ENCODE data around the gene TRRAP. TPM values are rescaled to one million over a fixed set of nuclear protein-coding genes. Genes with fewer than 3 reads are reported as not detected.

Gene TRRAP
- total RNA-seq, 1 experiment from 2014 or later = 26.1 TPM

- no peak overlapping the region for H3K9ac ChIP-seq (ENCODE audit: low read length)
- no peak for DNase-seq
- no peak overlapping the region for H3K4me3 ChIP-seq (ENCODE audit: low read length)
- H3K79me2 ChIP-seq (ENCODE audit: low read length) = no peaks in the 10 kb centered on the region
- H3K4me2 ChIP-seq (ENCODE audit: low read depth, low read length, poor library complexity, severe bottlenecking) = no peak overlapping the region
- H2AFZ ChIP-seq (ENCODE audit: low read length) = no peak overlapping the region
- peaks cover 36% of the 10 kb centered on the region for H3K36me3 ChIP-seq (ENCODE audit: insufficient read depth, low read length)
- peaks cover 3% of the 10 kb centered on the region; the same call in 1 of the 2 replicates for H4K20me1 ChIP-seq (ENCODE audit: insufficient read depth, low read depth, low read length)
- H3K9me3 ChIP-seq (ENCODE audit: low read length) = no peaks in the 10 kb centered on the region
- no peaks in the 10 kb centered on the region for H3K9me2 ChIP-seq (replicated peaks; ENCODE audit: insufficient read depth, low read length)
- H3K27ac ChIP-seq (ENCODE audit: low read length) = no peak overlapping the region
- H3K4me1 ChIP-seq (ENCODE audit: low read length) = no peaks in the 10 kb centered on the region
- H3K27me3 ChIP-seq (ENCODE audit: low read length) = no peaks in the 10 kb centered on the region
These were observed 52.1 kb downstream of the TRRAP start for GRCh38 chr7:98930464-98930863.

GRCh38 chr7:98930921-98931320, 52.6 kb downstream of the TRRAP start:
- H3K4me1 ChIP-seq (ENCODE audit: low read length) = no peaks in the 10 kb centered on the region
- no peak overlapping the region for H3K27ac ChIP-seq (ENCODE audit: low read length)
- peaks cover 36% of the 10 kb centered on the region for H3K36me3 ChIP-seq (ENCODE audit: insufficient read depth, low read length)
- H2AFZ ChIP-seq (ENCODE audit: low read length) = no peak overlapping the region
- H3K79me2 ChIP-seq (ENCODE audit: low read length) = no peaks in the 10 kb centered on the region
- H3K27me3 ChIP-seq (ENCODE audit: low read length) = no peaks in the 10 kb centered on the region
- peaks cover 4% of the 10 kb centered on the region; the same call in 1 of the 2 replicates for H4K20me1 ChIP-seq (ENCODE audit: insufficient read depth, low read depth, low read length)
- H3K9me3 ChIP-seq (ENCODE audit: low read length) = no peaks in the 10 kb centered on the region
- no peaks in the 10 kb centered on the region for H3K9me2 ChIP-seq (replicated peaks; ENCODE audit: insufficient read depth, low read length)
- no peak for DNase-seq
- H3K9ac ChIP-seq (ENCODE audit: low read length) = no peak overlapping the region
- H3K4me3 ChIP-seq (ENCODE audit: low read length) = no peak overlapping the region
- no peak overlapping the region for H3K4me2 ChIP-seq (ENCODE audit: low read depth, low read length, poor library complexity, severe bottlenecking)

- Histone ChIP-seq H3K79me2 (ENCODE audit: low read length) (no peaks in the 10 kb centered on the region), H3K9me2 (replicated peaks; ENCODE audit: insufficient read depth, low read length) (no peaks in the 10 kb centered on the region), H3K27ac (ENCODE audit: low read length) (no peak overlapping the region), H3K9ac (ENCODE audit: low read length) (no peak overlapping the region), H3K36me3 (ENCODE audit: insufficient read depth, low read length) (peaks cover 46% of the 10 kb centered on the region), H3K4me3 (ENCODE audit: low read length) (no peak overlapping the region), H3K27me3 (ENCODE audit: low read length) (no peaks in the 10 kb centered on the region), H2AFZ (ENCODE audit: low read length) (no peak overlapping the region), H3K4me1 (ENCODE audit: low read length) (no peaks in the 10 kb centered on the region), H3K4me2 (ENCODE audit: low read depth, low read length, poor library complexity, severe bottlenecking) (no peak overlapping the region), H4K20me1 (ENCODE audit: insufficient read depth, low read depth, low read length) (peaks cover 4% of the 10 kb centered on the region; the same call in 1 of the 2 replicates), H3K9me3 (ENCODE audit: low read length) (no peaks in the 10 kb centered on the region)
- DNase-seq = no peak
These were observed 55.0 kb downstream of the TRRAP start for GRCh38 chr7:98933321-98933720.

- Histone ChIP-seq H3K79me2 (ENCODE audit: low read length) (no peaks in the 10 kb centered on the region), H3K4me3 (ENCODE audit: low read length) (no peak overlapping the region), H4K20me1 (ENCODE audit: insufficient read depth, low read depth, low read length) (peaks cover 4% of the 10 kb centered on the region; the same call in 1 of the 2 replicates), H3K36me3 (ENCODE audit: insufficient read depth, low read length) (peaks cover 56% of the 10 kb centered on the region), H3K27me3 (ENCODE audit: low read length) (no peaks in the 10 kb centered on the region), H3K27ac (ENCODE audit: low read length) (no peak overlapping the region), H3K9me2 (replicated peaks; ENCODE audit: insufficient read depth, low read length) (no peaks in the 10 kb centered on the region), H2AFZ (ENCODE audit: low read length) (no peak overlapping the region), H3K9me3 (ENCODE audit: low read length) (no peaks in the 10 kb centered on the region), H3K4me2 (ENCODE audit: low read depth, low read length, poor library complexity, severe bottlenecking) (no peak overlapping the region), H3K4me1 (ENCODE audit: low read length) (no peaks in the 10 kb centered on the region), H3K9ac (ENCODE audit: low read length) (no peak overlapping the region)
- no peak for DNase-seq
These were observed 55.9 kb downstream of the TRRAP start for GRCh38 chr7:98934267-98934666.

GRCh38 chr7:98935811-98936210, 57.5 kb downstream of the TRRAP start:
- Histone ChIP-seq H3K9me3 (ENCODE audit: low read length) (no peaks in the 10 kb centered on the region), H3K4me1 (ENCODE audit: low read length) (no peaks in the 10 kb centered on the region), H3K9ac (ENCODE audit: low read length) (no peak overlapping the region), H3K79me2 (ENCODE audit: low read length) (no peaks in the 10 kb centered on the region), H2AFZ (ENCODE audit: low read length) (no peak overlapping the region), H3K36me3 (ENCODE audit: insufficient read depth, low read length) (peaks cover 51% of the 10 kb centered on the region), H4K20me1 (ENCODE audit: insufficient read depth, low read depth, low read length) (peaks cover 4% of the 10 kb centered on the region; the same call in 1 of the 2 replicates), H3K4me3 (ENCODE audit: low read length) (no peak overlapping the region), H3K27ac (ENCODE audit: low read length) (no peak overlapping the region), H3K9me2 (replicated peaks; ENCODE audit: insufficient read depth, low read length) (no peaks in the 10 kb centered on the region), H3K27me3 (ENCODE audit: low read length) (no peaks in the 10 kb centered on the region), H3K4me2 (ENCODE audit: low read depth, low read length, poor library complexity, severe bottlenecking) (no peak overlapping the region)
- no peak for DNase-seq

DNA sequence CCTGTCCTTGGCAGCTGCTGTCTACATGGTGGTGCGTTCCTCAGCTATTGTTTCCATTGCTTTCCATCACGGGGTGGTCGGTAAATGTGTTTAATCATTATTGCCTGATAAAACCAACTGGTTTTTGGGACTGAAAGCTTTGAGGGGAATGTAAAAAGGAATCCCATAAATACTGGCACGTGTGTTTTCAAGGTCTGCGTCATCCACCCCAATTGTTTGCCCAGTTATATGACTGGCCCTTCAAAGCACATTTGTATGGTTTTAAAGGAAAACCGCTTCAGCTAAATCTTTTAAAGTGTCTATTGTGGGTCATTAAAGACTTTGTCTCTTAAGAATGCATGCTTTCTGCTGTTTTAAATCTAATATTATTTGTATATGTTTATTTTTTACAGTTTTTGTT, 65.0 kb downstream of the TRRAP start:
- H3K9me3 ChIP-seq (ENCODE audit: low read length) = no peaks in the 10 kb centered on the region
- no peak overlapping the region for H3K27ac ChIP-seq (ENCODE audit: low read length)
- H3K4me2 ChIP-seq (ENCODE audit: low read depth, low read length, poor library complexity, severe bottlenecking) = no peak overlapping the region
- peaks cover 49% of the 10 kb centered on the region for H3K36me3 ChIP-seq (ENCODE audit: insufficient read depth, low read length)
- no peaks in the 10 kb centered on the region for H3K4me1 ChIP-seq (ENCODE audit: low read length)
- H2AFZ ChIP-seq (ENCODE audit: low read length) = no peak overlapping the region
- H3K9ac ChIP-seq (ENCODE audit: low read length) = no peak overlapping the region
- no peaks in the 10 kb centered on the region for H3K27me3 ChIP-seq (ENCODE audit: low read length)
- H4K20me1 ChIP-seq (ENCODE audit: insufficient read depth, low read depth, low read length) = 0 out of 2 replicates have a peak, but pooled peaks cover 3% of the 10 kb centered on the region
- H3K4me3 ChIP-seq (ENCODE audit: low read length) = no peak overlapping the region
- peaks cover 41% of the 10 kb centered on the region for H3K79me2 ChIP-seq (ENCODE audit: low read length)
- no peak for DNase-seq
- H3K9me2 ChIP-seq (replicated peaks; ENCODE audit: insufficient read depth, low read length) = no peaks in the 10 kb centered on the region

- Histone ChIP-seq H4K20me1 (ENCODE audit: insufficient read depth, low read depth, low read length) (0 out of 2 replicates have a peak, but pooled peaks cover 3% of the 10 kb centered on the region), H3K9ac (ENCODE audit: low read length) (no peak overlapping the region), H3K27ac (ENCODE audit: low read length) (no peak overlapping the region), H2AFZ (ENCODE audit: low read length) (no peak overlapping the region), H3K27me3 (ENCODE audit: low read length) (no peaks in the 10 kb centered on the region), H3K9me3 (ENCODE audit: low read length) (no peaks in the 10 kb centered on the region), H3K9me2 (replicated peaks; ENCODE audit: insufficient read depth, low read length) (no peaks in the 10 kb centered on the region), H3K4me3 (ENCODE audit: low read length) (no peak overlapping the region), H3K36me3 (ENCODE audit: insufficient read depth, low read length) (peaks cover 42% of the 10 kb centered on the region), H3K4me2 (ENCODE audit: low read depth, low read length, poor library complexity, severe bottlenecking) (no peak overlapping the region), H3K4me1 (ENCODE audit: low read length) (no peaks in the 10 kb centered on the region), H3K79me2 (ENCODE audit: low read length) (peaks cover 41% of the 10 kb centered on the region)
- DNase-seq = no peak
These were observed 66.1 kb downstream of the TRRAP start for GRCh38 chr7:98944386-98944785.

DNA sequence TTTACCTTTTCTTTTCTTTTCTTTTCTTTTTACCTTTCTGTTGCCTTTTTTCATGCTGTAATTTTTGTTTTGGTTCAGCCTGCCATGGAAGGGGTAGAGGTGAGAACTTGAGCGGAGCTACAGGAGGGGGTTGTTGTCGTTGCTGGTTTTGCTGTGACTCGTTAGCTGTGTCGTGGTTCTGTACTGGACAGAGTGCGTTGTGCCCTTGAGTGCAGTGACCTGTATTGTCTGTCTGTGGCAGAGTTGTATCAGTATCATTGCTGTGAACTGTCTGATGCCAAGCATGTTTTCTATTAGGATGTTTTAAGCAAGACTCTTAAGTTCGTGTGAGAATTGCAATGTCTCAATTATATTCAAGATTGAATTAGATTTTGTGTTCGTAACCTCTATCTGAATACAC, 67.5 kb downstream of the TRRAP start:
- DNase-seq = no peak
- H3K9me2 ChIP-seq (replicated peaks; ENCODE audit: insufficient read depth, low read length) = no peaks in the 10 kb centered on the region
- H3K36me3 ChIP-seq (ENCODE audit: insufficient read depth, low read length) = peaks cover 46% of the 10 kb centered on the region
- no peak overlapping the region for H3K9ac ChIP-seq (ENCODE audit: low read length)
- no peak overlapping the region for H2AFZ ChIP-seq (ENCODE audit: low read length)
- H3K4me1 ChIP-seq (ENCODE audit: low read length) = no peaks in the 10 kb centered on the region
- H3K9me3 ChIP-seq (ENCODE audit: low read length) = no peaks in the 10 kb centered on the region
- H3K4me3 ChIP-seq (ENCODE audit: low read length) = no peak overlapping the region
- 0 out of 2 replicates have a peak, but pooled peaks cover 3% of the 10 kb centered on the region for H4K20me1 ChIP-seq (ENCODE audit: insufficient read depth, low read depth, low read length)
- no peak overlapping the region for H3K27ac ChIP-seq (ENCODE audit: low read length)
- H3K4me2 ChIP-seq (ENCODE audit: low read depth, low read length, poor library complexity, severe bottlenecking) = no peak overlapping the region
- no peaks in the 10 kb centered on the region for H3K27me3 ChIP-seq (ENCODE audit: low read length)
- peaks cover 41% of the 10 kb centered on the region for H3K79me2 ChIP-seq (ENCODE audit: low read length)

DNA sequence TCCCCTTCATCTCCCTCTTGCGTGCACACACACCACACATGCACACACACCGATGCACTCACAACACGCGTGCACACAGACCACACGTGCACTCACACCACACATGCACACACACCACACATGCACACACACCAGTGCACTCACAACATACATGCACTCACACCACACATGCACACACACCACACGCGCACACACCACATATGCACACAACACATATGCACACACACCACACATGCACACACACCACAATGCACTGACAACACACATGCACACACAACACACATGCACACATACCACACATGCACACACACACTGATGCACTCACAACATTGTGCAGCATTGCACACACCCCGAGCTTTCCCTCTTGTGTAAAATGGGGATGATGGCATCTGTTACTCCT, 68.1 kb downstream of the TRRAP start:
- Histone ChIP-seq H3K9ac (ENCODE audit: low read length) (no peak overlapping the region), H4K20me1 (ENCODE audit: insufficient read depth, low read depth, low read length) (0 out of 2 replicates have a peak, but pooled peaks cover 3% of the 10 kb centered on the region), H3K9me3 (ENCODE audit: low read length) (no peaks in the 10 kb centered on the region), H3K9me2 (replicated peaks; ENCODE audit: insufficient read depth, low read length) (no peaks in the 10 kb centered on the region), H3K27me3 (ENCODE audit: low read length) (no peaks in the 10 kb centered on the region), H3K36me3 (ENCODE audit: insufficient read depth, low read length) (peaks cover 40% of the 10 kb centered on the region), H3K27ac (ENCODE audit: low read length) (no peak overlapping the region), H3K4me3 (ENCODE audit: low read length) (no peak overlapping the region), H3K4me1 (ENCODE audit: low read length) (no peaks in the 10 kb centered on the region), H2AFZ (ENCODE audit: low read length) (no peak overlapping the region), H3K4me2 (ENCODE audit: low read depth, low read length, poor library complexity, severe bottlenecking) (no peak overlapping the region), H3K79me2 (ENCODE audit: low read length) (peaks cover 39% of the 10 kb centered on the region)
- no peak for DNase-seq

Measured in Karpas-422 (cell line).